ENCODE data around the gene MYF6.
"Not testable (repeated sequence)": the region's sequence is repeated elsewhere in the genome, so short reads cannot be mapped to it uniquely, and the experiment has no call there.

Gene MYF6

GRCh38 chr12:80707126-80707829, at the start of gene MYF6:
Gene MYF6 (plus strand): TSS chr12:80707634. CDS start chr12:80707720, 86 bp downstream.
- DNase-seq = no peak

- no peak for DNase-seq
These were observed 47.8 kb upstream of the MYF6 start for GRCh38 chr12:80659512-80660063.

- no peak for DNase-seq
These were observed 44.8 kb upstream of the MYF6 start for GRCh38 chr12:80662586-80662985.

- no peak for DNase-seq
These were observed 37.2 kb upstream of the MYF6 start for GRCh38 chr12:80670214-80670613.

- DNase-seq = not testable (repeated sequence)
These were observed 31.3 kb upstream of the MYF6 start for GRCh38 chr12:80676042-80676636.

GRCh38 chr12:80676856-80677255, 30.6 kb upstream of the MYF6 start:
- DNase-seq = no peak

GRCh38 chr12:80677994-80678393, 29.4 kb upstream of the MYF6 start:
- DNase-seq = no peak

- no peak for DNase-seq
These were observed 27.9 kb upstream of the MYF6 start for GRCh38 chr12:80679346-80680131.

- no peak for DNase-seq
These were observed 26.1 kb upstream of the MYF6 start for GRCh38 chr12:80681287-80681686.

- no peak for DNase-seq
These were observed 25.6 kb upstream of the MYF6 start for GRCh38 chr12:80681786-80682185.

GRCh38 chr12:80684077-80684495, 23.3 kb upstream of the MYF6 start:
- no peak for DNase-seq

GRCh38 chr12:80690090-80690489, 17.3 kb upstream of the MYF6 start:
- DNase-seq = no peak

GRCh38 chr12:80690513-80690912, 16.9 kb upstream of the MYF6 start:
- DNase-seq = no peak

GRCh38 chr12:80692114-80692513, 15.3 kb upstream of the MYF6 start:
- no peak for DNase-seq

GRCh38 chr12:80697270-80697887, 10.1 kb upstream of the MYF6 start:
- no peak for DNase-seq

- DNase-seq = no peak
These were observed 9.2 kb upstream of the MYF6 start for GRCh38 chr12:80698256-80698655.

- no peak for DNase-seq
These were observed 8.4 kb upstream of the MYF6 start for GRCh38 chr12:80698847-80699542.

GRCh38 chr12:80700327-80700726, 7.1 kb upstream of the MYF6 start:
- no peak for DNase-seq

- DNase-seq = no peak
These were observed 6.0 kb upstream of the MYF6 start for GRCh38 chr12:80701388-80701787.

GRCh38 chr12:80702889-80703805, 4.3 kb upstream of the MYF6 start:
- no peak for DNase-seq

- DNase-seq = no peak
These were observed 3.0 kb upstream of the MYF6 start for GRCh38 chr12:80704420-80704819.

All from activated naive CD4-positive, alpha-beta T cell (primary cell).